LNCAP (cell line): ENCODE measurements around the gene DAND5.

Source experiments
- CTCF ChIP-seq: fragments of 450-650 bp; IDR thresholded peaks from 2 replicates; pipeline ENCODE4 v1.5.1; 2017; ENCODE audit warnings: mild to moderate bottlenecking

DAND5 gene

GRCh38 chr19:12970070-12970820, 869 bp downstream of the DAND5 start:
- TF ChIP-seq CTCF, result no peak

GRCh38 chr19:12973236-12973635, 3.9 kb downstream of the DAND5 start:
- TF ChIP-seq CTCF, result no peak

DNA sequence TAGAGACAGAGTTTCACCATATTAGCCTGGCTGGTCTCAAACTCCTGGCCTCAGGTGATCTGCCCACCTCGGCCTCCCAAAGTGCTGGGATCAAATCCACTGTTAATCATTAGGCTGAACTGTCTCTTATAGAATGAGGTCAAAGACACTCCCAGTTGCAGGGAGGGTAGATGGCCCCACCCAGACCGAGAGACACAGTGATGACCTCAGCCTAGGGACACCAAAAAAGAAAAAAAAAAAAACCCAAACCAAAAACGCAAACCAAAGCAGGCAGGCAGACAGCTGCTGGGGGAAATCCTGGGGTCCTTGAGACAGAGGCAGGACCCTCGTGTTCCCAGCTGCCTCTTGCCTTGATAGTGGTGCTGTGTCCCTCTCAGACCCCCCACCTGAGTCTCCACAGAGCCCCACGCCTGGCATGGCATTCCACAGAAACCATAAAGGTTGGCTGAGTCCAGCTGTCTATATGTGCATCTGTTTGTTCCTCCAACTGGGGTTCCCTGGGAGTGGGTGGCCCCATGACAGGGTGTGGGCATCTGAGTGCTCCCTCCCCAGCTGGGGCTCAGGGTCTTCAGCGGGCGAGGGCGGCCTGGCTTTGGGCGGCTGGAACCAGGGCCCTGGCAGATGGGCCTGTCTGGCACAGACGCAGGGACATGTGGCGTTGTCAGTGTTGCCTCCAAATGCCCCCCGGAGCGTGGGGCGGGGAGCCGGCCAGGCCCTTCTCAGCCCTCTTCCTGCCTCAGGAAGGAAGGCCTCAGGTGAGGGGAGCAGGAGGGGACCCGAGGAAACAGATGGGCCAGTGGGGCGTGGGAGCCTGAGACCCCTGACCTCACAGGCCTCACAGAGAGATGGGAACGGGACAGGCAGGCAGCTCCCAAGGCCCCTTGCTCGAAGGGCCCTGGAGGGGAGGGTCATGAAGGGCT, 5.2 kb downstream of the DAND5 start:
- no peak for TF ChIP-seq CTCF

DNA sequence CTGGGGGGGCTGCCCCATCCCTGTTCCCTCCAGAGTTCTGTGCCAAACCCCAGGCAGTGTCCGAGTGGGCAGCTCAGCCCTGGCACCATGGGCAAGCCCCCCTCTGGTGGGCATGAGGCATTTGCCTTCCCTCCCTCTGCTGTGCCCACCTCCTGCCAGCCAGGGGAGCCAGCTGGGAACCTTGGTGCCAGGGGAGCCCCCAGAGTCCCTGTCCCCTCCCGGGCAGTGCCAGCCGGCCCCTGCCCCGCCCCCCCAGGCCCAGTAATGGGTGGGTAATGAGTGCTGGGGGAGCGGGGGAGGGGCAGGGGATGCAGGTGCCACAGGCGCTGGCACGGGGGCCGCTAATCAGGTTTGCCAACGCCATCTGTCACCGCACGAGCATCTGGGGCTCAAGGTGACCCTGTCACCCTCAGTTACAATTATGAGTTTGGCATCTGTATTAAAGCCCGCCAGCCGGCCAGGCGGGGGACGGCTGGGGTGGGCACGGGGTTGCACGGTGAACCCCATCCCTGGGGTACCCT, 5.9 kb downstream of the DAND5 start:
- TF ChIP-seq CTCF, result no peak

- no peak for TF ChIP-seq CTCF
These were observed 10.6 kb downstream of the DAND5 start for GRCh38 chr19:12979974-12980373.

GRCh38 chr19:12982648-12983047, 13.3 kb downstream of the DAND5 start:
- no peak for TF ChIP-seq CTCF

- no peak for TF ChIP-seq CTCF
These were observed 13.7 kb downstream of the DAND5 start for GRCh38 chr19:12983091-12983490.
